Measurements from ENCODE around the gene FAM149B1. TPM values are rescaled to one million over a fixed set of nuclear protein-coding genes. Genes with fewer than 3 reads are reported as not detected.

The FAM149B1 gene
- total and polyA plus RNA-seq, 3 experiments from 2014 or later, result 4.7 to 13.7 (median 13.1) TPM

DNA sequence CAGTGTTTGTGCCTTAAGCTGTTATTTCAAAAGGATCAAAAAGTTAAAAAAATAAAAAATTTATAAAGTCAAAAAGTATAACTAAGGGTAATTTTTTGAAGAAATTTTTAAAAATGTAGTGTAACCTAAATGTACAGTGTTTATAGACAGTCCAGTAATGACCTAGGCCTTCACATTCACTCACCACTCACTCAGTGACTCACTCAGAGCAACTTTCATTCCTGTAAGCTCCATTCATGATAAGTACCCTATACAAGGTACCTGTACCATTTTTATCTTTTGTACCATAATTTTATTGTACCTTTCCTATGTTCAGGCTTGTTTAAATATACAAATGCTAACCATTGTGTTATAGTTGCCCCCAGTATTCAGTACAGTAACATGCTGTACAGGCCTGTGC is 57.6 kb downstream of the FAM149B1 start:
- Histone ChIP-seq H3K4me1 (ENCODE audit: insufficient read depth, low read length) (no peaks in the 10 kb centered on the region), H3K27ac (ENCODE audit: low read depth, low read length) (no peak overlapping the region), H3K4me3 (ENCODE audit: low read length) (no peak overlapping the region), H3K36me3 (ENCODE audit: insufficient read depth, low read length) (no peaks in the 10 kb centered on the region), H3K9me3 (ENCODE audit: low read length) (no peaks in the 10 kb centered on the region), H3K27me3 (ENCODE audit: insufficient read depth, low read length, poor library complexity, severe bottlenecking) (no peaks in the 10 kb centered on the region)
- CTCF ChIA-PET, result no interaction called here
- Mint-ChIP-seq H3K9me3 (no peaks in the 10 kb centered on the region), H3K36me3 (peaks cover 0 to 26% (median 7%) of the 10 kb centered on the region in 3 donors), H3K27ac (no peak overlapping the region), H3K4me3 (no peak overlapping the region), H3K27me3 (peaks cover 0 to 1% of the 10 kb centered on the region in 2 donors), H3K4me1 (no peaks in the 10 kb centered on the region)
- POLR2A ChIA-PET, result no interaction called here
- no peak for DNase-seq

DNA sequence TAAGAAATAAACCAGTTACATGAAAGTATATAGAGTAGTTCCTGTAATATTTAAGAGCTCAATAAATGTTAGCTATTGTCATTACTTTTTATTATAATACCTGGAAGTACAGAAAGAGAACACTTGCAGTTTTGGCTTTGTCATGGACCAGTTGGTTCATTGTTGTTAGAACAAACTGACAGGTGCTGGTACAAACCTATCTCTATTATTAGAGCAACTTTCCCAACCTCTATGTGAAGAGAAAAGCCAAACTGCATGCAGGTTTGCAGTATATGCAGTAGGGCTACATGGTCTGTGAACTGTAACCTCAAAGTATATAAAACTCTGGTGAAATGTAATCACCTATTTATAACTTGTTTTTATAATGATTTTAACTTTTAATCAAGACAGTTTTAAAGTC is 58.7 kb downstream of the FAM149B1 start:
- ChIA-PET CTCF (no interaction called here), POLR2A (no interaction called here)
- no peak overlapping the region for H3K4me3 Mint-ChIP-seq
- Histone ChIP-seq H3K4me1 (ENCODE audit: insufficient read depth, low read length) (no peaks in the 10 kb centered on the region), H3K4me3 (ENCODE audit: low read length) (no peak overlapping the region), H3K27me3 (ENCODE audit: insufficient read depth, low read length, poor library complexity, severe bottlenecking) (no peaks in the 10 kb centered on the region), H3K36me3 (ENCODE audit: insufficient read depth, low read length) (no peaks in the 10 kb centered on the region), H3K9me3 (ENCODE audit: low read length) (no peaks in the 10 kb centered on the region), H3K27ac (ENCODE audit: low read depth, low read length) (no peak overlapping the region)
- H3K4me1 Mint-ChIP-seq, result no peaks in the 10 kb centered on the region
- peaks cover 0 to 34% (median 7%) of the 10 kb centered on the region in 3 donors for H3K36me3 Mint-ChIP-seq
- H3K27me3 Mint-ChIP-seq, result peaks cover 0 to 1% of the 10 kb centered on the region in 2 donors
- no peaks in the 10 kb centered on the region for H3K9me3 Mint-ChIP-seq
- DNase-seq, result no peak
- H3K27ac Mint-ChIP-seq, result no peak overlapping the region

DNA sequence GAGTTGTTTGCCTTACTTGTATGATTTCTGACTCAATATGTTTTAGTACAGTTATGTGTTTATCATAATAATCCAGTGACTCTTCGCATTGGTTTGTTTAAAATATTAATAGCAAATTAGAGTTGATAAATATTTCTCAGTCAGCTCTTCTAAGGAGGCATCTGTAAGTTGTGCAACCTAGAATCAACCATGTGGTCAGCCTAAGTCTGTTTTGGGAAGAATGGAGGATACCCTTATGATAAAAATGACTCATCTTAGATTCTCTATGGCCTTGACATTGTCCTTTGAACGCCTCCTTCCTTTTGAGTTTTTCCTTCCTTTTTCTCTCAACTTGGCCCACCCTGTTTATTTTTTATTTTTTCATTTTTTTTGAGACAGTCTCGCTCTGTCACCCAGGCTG is 60.3 kb downstream of the FAM149B1 start:
- Histone ChIP-seq H3K27me3 (ENCODE audit: insufficient read depth, low read length, poor library complexity, severe bottlenecking) (no peaks in the 10 kb centered on the region), H3K9me3 (ENCODE audit: low read length) (no peaks in the 10 kb centered on the region), H3K27ac (ENCODE audit: low read depth, low read length) (no peak overlapping the region), H3K4me1 (ENCODE audit: insufficient read depth, low read length) (no peaks in the 10 kb centered on the region), H3K36me3 (ENCODE audit: insufficient read depth, low read length) (no peaks in the 10 kb centered on the region), H3K4me3 (ENCODE audit: low read length) (no peak overlapping the region)
- peaks cover 0 to 39% (median 5%) of the 10 kb centered on the region in 3 donors for H3K36me3 Mint-ChIP-seq
- POLR2A ChIA-PET, result no interaction called here
- no peaks in the 10 kb centered on the region for H3K9me3 Mint-ChIP-seq
- peak overlapping the region in 1 of 8 donors; percentile 38 for H3K27ac Mint-ChIP-seq
- DNase-seq, result no peak
- peaks cover 0 to 2% (median 0%) of the 10 kb centered on the region in 3 donors for H3K4me1 Mint-ChIP-seq
- CTCF ChIA-PET, result no interaction called here
- H3K27me3 Mint-ChIP-seq, result peaks cover 0 to 3% of the 10 kb centered on the region in 2 donors
- H3K4me3 Mint-ChIP-seq, result peak overlapping the region in 1 of 7 donors; percentile 15

DNA sequence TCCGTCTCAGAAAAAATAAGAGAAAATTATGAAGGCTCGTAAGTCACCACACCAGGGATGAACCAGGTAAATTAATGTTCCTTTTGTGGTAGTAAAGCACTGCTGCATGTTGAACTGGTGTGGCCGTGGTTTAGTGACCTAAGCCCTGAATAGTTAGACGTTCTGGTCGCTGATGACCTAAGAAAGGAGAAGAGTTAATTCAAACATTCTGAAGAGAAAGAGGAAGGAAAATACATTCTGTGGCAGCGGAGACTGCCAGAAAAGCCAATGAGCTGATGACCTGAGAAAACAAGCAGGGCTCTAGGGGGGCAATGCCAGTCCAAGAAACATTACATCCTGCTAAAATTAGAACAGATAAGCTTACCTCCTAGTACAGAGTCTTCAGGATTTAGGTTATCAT is 61.6 kb downstream of the FAM149B1 start:
- POLR2A ChIA-PET, result no interaction called here
- H3K27ac Mint-ChIP-seq, result peak overlapping the region in 4 of 8 donors; percentile 31 to 83 (median 61)
- no peaks in the 10 kb centered on the region for H3K27me3 ChIP-seq (ENCODE audit: insufficient read depth, low read length, poor library complexity, severe bottlenecking)
- no peaks in the 10 kb centered on the region for H3K9me3 ChIP-seq (ENCODE audit: low read length)
- H3K27me3 Mint-ChIP-seq, result peaks cover 0 to 3% of the 10 kb centered on the region in 2 donors
- H3K9me3 Mint-ChIP-seq, result no peaks in the 10 kb centered on the region
- no peak overlapping the region for H3K4me3 ChIP-seq (ENCODE audit: low read length)
- no peak overlapping the region for H3K4me3 Mint-ChIP-seq
- peaks cover 0 to 2% (median 0%) of the 10 kb centered on the region in 3 donors for H3K4me1 Mint-ChIP-seq
- no peak for DNase-seq
- H3K27ac ChIP-seq (ENCODE audit: low read depth, low read length), result no peak overlapping the region
- no peaks in the 10 kb centered on the region for H3K36me3 ChIP-seq (ENCODE audit: insufficient read depth, low read length)
- H3K4me1 ChIP-seq (ENCODE audit: insufficient read depth, low read length), result no peaks in the 10 kb centered on the region
- CTCF ChIA-PET, result no interaction called here
- H3K36me3 Mint-ChIP-seq, result peaks cover 0 to 51% (median 7%) of the 10 kb centered on the region in 3 donors

DNA sequence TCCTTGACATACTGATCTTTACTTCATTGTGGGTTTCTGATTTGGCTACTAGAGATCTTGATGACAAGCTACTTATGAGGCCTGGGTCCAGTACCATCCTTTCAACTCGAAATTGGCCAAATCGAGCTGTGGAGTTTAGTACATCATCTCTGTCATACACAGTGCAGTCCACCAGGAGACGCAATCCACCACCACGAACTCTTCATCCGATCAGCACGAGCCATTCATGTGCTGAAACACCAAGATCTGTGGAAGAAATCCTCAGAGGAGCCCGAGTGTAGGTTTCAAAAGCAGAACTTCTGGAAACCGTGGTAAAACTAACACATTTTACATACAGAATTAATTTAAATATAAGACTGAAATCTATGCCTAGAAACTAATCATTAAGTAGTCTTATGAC is 65.0 kb downstream of the FAM149B1 start:
- H3K4me1 Mint-ChIP-seq, result peaks cover 0 to 2% (median 0%) of the 10 kb centered on the region in 3 donors
- Histone ChIP-seq H3K4me3 (ENCODE audit: low read length) (no peak overlapping the region), H3K4me1 (ENCODE audit: insufficient read depth, low read length) (no peaks in the 10 kb centered on the region), H3K36me3 (ENCODE audit: insufficient read depth, low read length) (no peaks in the 10 kb centered on the region), H3K9me3 (ENCODE audit: low read length) (no peaks in the 10 kb centered on the region), H3K27ac (ENCODE audit: low read depth, low read length) (no peak overlapping the region), H3K27me3 (ENCODE audit: insufficient read depth, low read length, poor library complexity, severe bottlenecking) (no peaks in the 10 kb centered on the region)
- peaks cover 0 to 71% (median 7%) of the 10 kb centered on the region in 3 donors for H3K36me3 Mint-ChIP-seq
- H3K4me3 Mint-ChIP-seq, result no peak overlapping the region
- POLR2A ChIA-PET, result no interaction called here
- peaks cover 0 to 2% of the 10 kb centered on the region in 2 donors for H3K27me3 Mint-ChIP-seq
- no peak for DNase-seq
- CTCF ChIA-PET, result no interaction called here
- peak overlapping the region in 2 of 8 donors; percentile 14 to 36 for H3K27ac Mint-ChIP-seq
- no peaks in the 10 kb centered on the region for H3K9me3 Mint-ChIP-seq

DNA sequence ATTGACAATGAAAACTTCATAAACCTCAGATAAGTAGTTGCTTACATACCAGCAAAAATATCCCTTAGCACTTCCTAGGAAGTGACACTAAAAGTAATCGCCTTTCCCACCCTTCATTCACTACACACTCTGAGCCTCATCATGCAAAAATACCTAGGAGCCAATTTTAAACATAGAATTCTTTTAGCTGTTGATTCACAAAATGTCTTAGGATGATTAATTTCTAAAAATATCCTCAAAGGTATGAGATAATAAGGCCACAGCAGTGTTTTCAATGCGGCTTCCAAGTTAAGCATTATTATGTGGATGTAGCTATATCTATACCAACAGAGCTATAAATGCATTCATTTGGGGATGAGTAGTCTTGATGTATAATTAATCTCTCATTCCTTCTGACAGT is 66.0 kb downstream of the FAM149B1 start:
- peak overlapping the region in 1 of 8 donors; percentile 17 for H3K27ac Mint-ChIP-seq
- Histone ChIP-seq H3K27me3 (ENCODE audit: insufficient read depth, low read length, poor library complexity, severe bottlenecking) (no peaks in the 10 kb centered on the region), H3K4me1 (ENCODE audit: insufficient read depth, low read length) (no peaks in the 10 kb centered on the region), H3K4me3 (ENCODE audit: low read length) (no peak overlapping the region), H3K9me3 (ENCODE audit: low read length) (no peaks in the 10 kb centered on the region), H3K27ac (ENCODE audit: low read depth, low read length) (no peak overlapping the region), H3K36me3 (ENCODE audit: insufficient read depth, low read length) (no peaks in the 10 kb centered on the region)
- CTCF ChIA-PET, result no interaction called here
- POLR2A ChIA-PET, result no interaction called here
- no peak for DNase-seq
- no peak overlapping the region for H3K4me3 Mint-ChIP-seq
- peaks cover 0 to 2% (median 0%) of the 10 kb centered on the region in 3 donors for H3K4me1 Mint-ChIP-seq
- peaks cover 0 to 2% of the 10 kb centered on the region in 2 donors for H3K27me3 Mint-ChIP-seq
- H3K36me3 Mint-ChIP-seq, result peaks cover 0 to 74% (median 7%) of the 10 kb centered on the region in 3 donors
- H3K9me3 Mint-ChIP-seq, result no peaks in the 10 kb centered on the region

DNA sequence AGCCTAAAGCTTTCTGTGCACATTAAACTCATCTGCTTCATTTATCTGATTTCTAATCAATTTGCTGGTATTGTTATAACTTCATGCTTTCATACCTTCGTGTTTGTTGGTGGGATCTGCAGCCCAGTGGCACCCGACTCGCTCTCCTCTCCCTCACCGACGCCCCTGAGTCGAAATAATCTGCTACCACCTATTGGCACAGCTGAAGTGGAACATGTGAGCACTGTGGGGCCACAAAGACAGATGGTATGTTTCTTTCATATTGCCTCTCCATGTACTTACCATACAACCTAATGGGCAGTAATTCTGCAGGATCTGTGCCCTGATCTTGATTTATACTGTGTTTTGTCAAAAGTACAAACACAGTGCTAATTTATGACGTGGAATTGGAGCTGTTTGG is 66.8 kb downstream of the FAM149B1 start:
- Histone ChIP-seq H3K9me3 (ENCODE audit: low read length) (no peaks in the 10 kb centered on the region), H3K4me1 (ENCODE audit: insufficient read depth, low read length) (no peaks in the 10 kb centered on the region), H3K27me3 (ENCODE audit: insufficient read depth, low read length, poor library complexity, severe bottlenecking) (no peaks in the 10 kb centered on the region), H3K27ac (ENCODE audit: low read depth, low read length) (no peak overlapping the region), H3K36me3 (ENCODE audit: insufficient read depth, low read length) (no peaks in the 10 kb centered on the region), H3K4me3 (ENCODE audit: low read length) (no peak overlapping the region)
- Mint-ChIP-seq H3K4me3 (no peak overlapping the region), H3K27me3 (peaks cover 0 to 2% of the 10 kb centered on the region in 2 donors), H3K27ac (no peak overlapping the region), H3K36me3 (peaks cover 0 to 76% (median 7%) of the 10 kb centered on the region in 3 donors), H3K4me1 (peaks cover 0 to 2% (median 0%) of the 10 kb centered on the region in 3 donors), H3K9me3 (no peaks in the 10 kb centered on the region)
- no peak for DNase-seq
- POLR2A ChIA-PET, result no interaction called here
- CTCF ChIA-PET, result no interaction called here

DNA sequence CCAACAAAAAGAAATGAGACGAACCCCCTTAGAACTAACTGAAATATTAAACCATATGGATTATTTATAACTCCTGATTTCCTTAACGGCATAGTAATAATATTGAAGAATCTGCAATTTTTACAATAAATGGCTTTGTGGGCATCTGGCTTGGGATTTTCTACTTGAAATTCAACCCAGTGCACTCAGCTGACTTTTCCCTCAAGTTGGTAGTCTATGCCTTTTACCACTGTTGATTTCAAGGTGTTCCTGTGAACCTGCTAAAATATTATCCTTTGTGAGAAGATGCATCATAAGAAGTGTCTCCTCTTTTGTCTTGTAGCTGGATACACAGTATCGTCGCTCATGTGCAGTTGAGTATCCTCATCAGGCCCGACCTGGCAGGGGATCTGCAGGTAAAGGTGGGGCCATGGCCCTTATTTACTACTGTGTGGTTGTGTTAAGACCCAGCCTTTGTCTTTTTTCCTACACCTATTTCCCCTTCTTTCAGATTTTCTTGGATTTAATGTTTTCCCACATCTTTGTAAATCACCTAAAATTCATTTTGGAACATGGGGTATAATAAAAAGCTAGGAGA is 71.2 kb downstream of the FAM149B1 start:
- H3K27ac ChIP-seq (ENCODE audit: low read depth, low read length), result no peak overlapping the region
- POLR2A ChIA-PET, result interaction anchor here (0.7 kb wide), 1 partner anchor 55 kb away, joined by 4 read pairs; no protein-coding TSS in a partner anchor
- H3K4me3 ChIP-seq (ENCODE audit: low read length), result no peak overlapping the region
- Mint-ChIP-seq H3K4me1 (peaks cover 3 to 13% (median 7%) of the 10 kb centered on the region in 3 donors), H3K4me3 (no peak overlapping the region), H3K9me3 (no peaks in the 10 kb centered on the region), H3K27me3 (no peaks in the 10 kb centered on the region), H3K27ac (peak overlapping the region in 1 of 8 donors; percentile 41), H3K36me3 (peaks cover 0 to 83% (median 7%) of the 10 kb centered on the region in 3 donors)
- H3K27me3 ChIP-seq (ENCODE audit: insufficient read depth, low read length, poor library complexity, severe bottlenecking), result no peaks in the 10 kb centered on the region
- CTCF ChIA-PET, result no interaction called here
- H3K4me1 ChIP-seq (ENCODE audit: insufficient read depth, low read length), result peaks cover 2% of the 10 kb centered on the region
- no peak for DNase-seq
- peaks cover 23% of the 10 kb centered on the region for H3K36me3 ChIP-seq (ENCODE audit: insufficient read depth, low read length)
- H3K9me3 ChIP-seq (ENCODE audit: low read length), result no peaks in the 10 kb centered on the region
